ENCODE measurements around the gene SYNE1. TPM values are rescaled to one million over a fixed set of nuclear protein-coding genes. Genes with fewer than 3 reads are reported as not detected.
"Not testable (repeated sequence)": the region's sequence is repeated elsewhere in the genome, so short reads cannot be mapped to it uniquely, and the experiment has no call there.

Gene SYNE1
- total RNA-seq, 2 donors from 2014 or later: 26.0 to 46.7 TPM

- Mint-ChIP-seq H3K27me3 (peaks cover 13% of the 10 kb centered on the region), H3K4me3 (no peak overlapping the region), H3K9me3 (no peaks in the 10 kb centered on the region), H3K27ac (no peak overlapping the region), H3K36me3 (ENCODE audit: low read depth) (no peaks in the 10 kb centered on the region), H3K4me1 (no peaks in the 10 kb centered on the region)
- ATAC-seq (replicated peaks): no peak
These were observed 66.1 kb downstream of the SYNE1 start for GRCh38 chr6:152571089-152571488.

DNA sequence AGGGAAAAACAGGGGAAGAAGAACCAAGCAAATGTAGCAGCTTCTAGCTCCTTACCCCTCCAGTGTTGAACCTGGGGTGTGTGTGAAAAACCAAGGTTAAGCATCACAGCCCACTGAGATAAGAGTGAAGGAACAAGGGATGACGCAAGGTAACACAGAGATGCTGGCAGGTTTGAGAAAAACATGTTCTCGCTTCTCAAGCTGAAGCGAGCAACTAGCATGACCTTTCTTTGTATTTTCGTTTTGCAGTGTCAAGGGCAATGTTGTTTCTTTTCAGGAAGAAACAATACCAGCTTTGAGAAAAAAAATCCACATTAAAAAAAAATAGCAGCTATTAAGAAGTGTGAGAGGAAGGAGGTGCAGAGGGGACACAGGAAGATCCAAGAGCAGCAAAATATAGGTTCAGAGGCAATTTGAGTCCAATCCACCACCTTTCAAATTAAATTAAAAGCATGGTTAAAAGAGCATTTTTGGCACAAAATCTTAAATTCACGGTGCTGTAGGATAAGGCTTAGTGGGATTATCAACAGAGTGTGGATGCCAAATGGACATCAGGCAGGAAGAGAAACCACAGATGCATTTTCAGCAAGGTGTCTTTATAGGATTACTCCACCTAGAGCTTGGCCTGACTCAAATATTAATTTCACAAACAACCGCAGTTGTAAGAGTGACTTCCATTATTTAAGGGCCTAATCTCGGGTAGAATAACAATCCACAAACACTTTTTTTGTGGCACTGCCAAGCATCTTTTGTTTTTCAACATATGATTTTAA is 70.9 kb downstream of the SYNE1 start:
- H3K36me3 Mint-ChIP-seq (ENCODE audit: low read depth): no peaks in the 10 kb centered on the region
- no peaks in the 10 kb centered on the region for H3K4me1 Mint-ChIP-seq
- H3K27me3 Mint-ChIP-seq: peaks cover 4% of the 10 kb centered on the region
- no peak overlapping the region for H3K27ac Mint-ChIP-seq
- no peak for ATAC-seq (replicated peaks)
- H3K4me3 Mint-ChIP-seq: no peak overlapping the region
- H3K9me3 Mint-ChIP-seq: no peaks in the 10 kb centered on the region

- no peaks in the 10 kb centered on the region for H3K9me3 Mint-ChIP-seq
- H3K27me3 Mint-ChIP-seq: peaks cover 11% of the 10 kb centered on the region
- no peak overlapping the region for H3K4me3 Mint-ChIP-seq
- ATAC-seq (replicated peaks): no peak
- no peaks in the 10 kb centered on the region for H3K4me1 Mint-ChIP-seq
- no peak overlapping the region for H3K27ac Mint-ChIP-seq
- no peaks in the 10 kb centered on the region for H3K36me3 Mint-ChIP-seq (ENCODE audit: low read depth)
These were observed 74.0 kb downstream of the SYNE1 start for GRCh38 chr6:152563177-152563576.

DNA sequence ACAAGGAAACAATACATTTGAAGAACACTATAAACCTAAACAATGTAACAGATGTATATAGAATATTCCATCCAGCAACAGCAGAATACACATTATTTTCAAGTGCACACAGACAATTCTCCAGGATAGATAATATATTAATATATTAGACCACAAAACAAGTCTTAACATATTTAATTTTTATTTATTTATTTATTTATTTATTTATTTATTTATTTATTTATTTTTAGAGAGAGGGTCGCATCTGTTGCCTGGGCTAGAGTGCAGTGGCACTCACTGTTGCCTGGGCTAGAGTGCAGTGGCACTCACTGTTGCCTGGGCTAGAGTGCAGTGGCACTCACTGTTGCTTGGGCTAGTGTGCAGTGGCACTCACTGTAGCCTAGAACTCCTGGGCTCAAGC is 78.4 kb downstream of the SYNE1 start:
- H3K4me3 Mint-ChIP-seq; H3K36me3 Mint-ChIP-seq (ENCODE audit: low read depth); H3K4me1 Mint-ChIP-seq; H3K27ac Mint-ChIP-seq; ATAC-seq (replicated peaks); H3K9me3 Mint-ChIP-seq: not testable (repeated sequence)
- peaks cover 11% of the 10 kb centered on the region for H3K27me3 Mint-ChIP-seq

- Mint-ChIP-seq H3K27me3 (peaks cover 11% of the 10 kb centered on the region), H3K36me3 (ENCODE audit: low read depth) (no peaks in the 10 kb centered on the region), H3K9me3 (peaks cover 8% of the 10 kb centered on the region), H3K4me3 (no peak overlapping the region), H3K27ac (no peak overlapping the region), H3K4me1 (no peaks in the 10 kb centered on the region)
- no peak for ATAC-seq (replicated peaks)
These were observed 79.7 kb downstream of the SYNE1 start for GRCh38 chr6:152557502-152557901.

DNA sequence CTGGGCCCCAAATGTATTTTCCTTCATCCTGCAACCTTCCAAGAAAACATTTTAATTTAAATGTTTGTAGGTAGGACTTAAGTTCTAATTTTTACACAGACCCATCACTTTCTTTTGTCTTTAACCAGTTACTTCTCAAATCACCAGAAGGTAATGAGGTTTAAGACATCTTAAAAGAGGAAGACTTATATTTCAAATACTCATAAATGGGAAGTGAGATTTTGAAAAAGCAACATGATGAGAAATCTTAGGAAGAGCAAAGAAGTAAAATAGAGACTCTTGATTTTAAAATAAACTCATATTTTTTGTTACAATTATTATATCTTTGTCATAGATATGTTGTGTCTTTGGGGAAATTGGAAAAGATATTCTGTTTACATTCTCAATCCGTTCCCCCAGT is 82.3 kb downstream of the SYNE1 start:
- H3K36me3 Mint-ChIP-seq (ENCODE audit: low read depth): no peaks in the 10 kb centered on the region
- no peak for ATAC-seq (replicated peaks)
- no peaks in the 10 kb centered on the region for H3K4me1 Mint-ChIP-seq
- H3K27ac Mint-ChIP-seq: no peak overlapping the region
- peaks cover 14% of the 10 kb centered on the region for H3K27me3 Mint-ChIP-seq
- peaks cover 8% of the 10 kb centered on the region for H3K9me3 Mint-ChIP-seq
- H3K4me3 Mint-ChIP-seq: no peak overlapping the region

- no peak overlapping the region for H3K27ac Mint-ChIP-seq
- H3K27me3 Mint-ChIP-seq: peaks cover 6% of the 10 kb centered on the region
- H3K36me3 Mint-ChIP-seq (ENCODE audit: low read depth): no peaks in the 10 kb centered on the region
- H3K9me3 Mint-ChIP-seq: peaks cover 8% of the 10 kb centered on the region
- H3K4me3 Mint-ChIP-seq: no peak overlapping the region
- H3K4me1 Mint-ChIP-seq: no peaks in the 10 kb centered on the region
- peak; percentile 50 for ATAC-seq (replicated peaks)
These were observed 84.4 kb downstream of the SYNE1 start for GRCh38 chr6:152552616-152553209.

DNA sequence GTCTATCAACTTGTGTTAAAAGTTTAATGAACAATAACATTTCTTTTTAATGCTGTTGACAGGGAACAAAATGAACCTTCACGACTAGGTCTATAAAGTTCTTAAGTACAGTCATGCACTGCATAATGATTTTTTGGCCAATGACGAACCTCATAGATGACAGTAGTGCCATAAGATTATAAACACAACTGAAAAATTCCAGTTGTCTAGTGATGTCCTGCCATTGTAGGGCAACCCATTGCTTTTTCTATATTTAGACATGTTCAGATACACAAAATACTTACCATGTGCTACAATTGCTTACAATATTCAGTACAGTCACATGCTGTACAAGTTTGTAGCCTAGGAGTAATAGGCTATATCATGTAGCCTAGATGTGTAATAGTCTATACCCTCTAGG is 93.6 kb downstream of the SYNE1 start:
- H3K36me3 Mint-ChIP-seq (ENCODE audit: low read depth): no peaks in the 10 kb centered on the region
- H3K9me3 Mint-ChIP-seq: peaks cover 6% of the 10 kb centered on the region
- no peaks in the 10 kb centered on the region for H3K27me3 Mint-ChIP-seq
- H3K4me1 Mint-ChIP-seq: no peaks in the 10 kb centered on the region
- no peak overlapping the region for H3K4me3 Mint-ChIP-seq
- ATAC-seq (replicated peaks): no peak
- no peak overlapping the region for H3K27ac Mint-ChIP-seq

DNA sequence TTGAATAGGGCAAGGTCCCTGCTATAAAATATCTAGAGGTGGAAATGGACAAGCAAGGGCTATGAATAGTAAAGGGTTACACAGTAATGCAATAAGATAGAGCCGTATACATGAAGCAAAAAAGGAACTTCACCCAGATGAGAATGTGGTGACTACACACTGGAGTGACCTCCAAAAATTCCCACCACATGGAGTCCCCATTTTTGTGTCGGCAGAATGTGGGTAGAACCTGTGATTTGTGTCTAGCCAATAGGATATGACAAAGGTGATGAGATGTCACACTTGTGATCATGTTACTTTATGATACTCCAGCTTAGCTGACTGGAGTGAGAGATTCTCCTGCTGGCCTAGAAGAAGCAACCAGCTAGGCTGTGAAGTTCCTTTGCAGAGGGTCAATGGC is 96.8 kb downstream of the SYNE1 start:
- H3K4me3 Mint-ChIP-seq: no peak overlapping the region
- H3K36me3 Mint-ChIP-seq (ENCODE audit: low read depth): no peaks in the 10 kb centered on the region
- H3K9me3 Mint-ChIP-seq: no peaks in the 10 kb centered on the region
- H3K27me3 Mint-ChIP-seq: peaks cover 7% of the 10 kb centered on the region
- H3K27ac Mint-ChIP-seq: no peak overlapping the region
- ATAC-seq (replicated peaks): no peak
- H3K4me1 Mint-ChIP-seq: no peaks in the 10 kb centered on the region

DNA sequence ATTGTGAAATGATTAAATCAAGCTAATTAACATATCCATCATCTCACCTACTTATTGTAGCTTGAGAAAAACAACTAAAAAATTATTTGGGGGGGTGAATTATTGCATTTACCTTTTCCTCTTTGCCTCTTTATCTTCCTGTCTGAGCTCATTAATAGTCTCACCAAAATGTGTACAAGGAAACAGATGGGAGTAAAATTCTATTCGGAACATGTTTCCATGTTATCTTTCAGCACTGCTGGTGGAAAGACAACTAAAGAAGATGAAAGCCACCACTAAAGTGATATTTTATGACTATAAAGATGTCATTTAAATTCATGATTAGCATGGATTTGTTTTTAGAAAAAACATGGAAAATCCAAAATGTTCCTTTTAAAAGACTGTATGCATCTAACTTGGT is 102.6 kb downstream of the SYNE1 start:
- H3K27ac Mint-ChIP-seq: no peak overlapping the region
- H3K9me3 Mint-ChIP-seq: no peaks in the 10 kb centered on the region
- H3K4me3 Mint-ChIP-seq: no peak overlapping the region
- H3K27me3 Mint-ChIP-seq: peaks cover 21% of the 10 kb centered on the region
- H3K36me3 Mint-ChIP-seq (ENCODE audit: low read depth): no peaks in the 10 kb centered on the region
- no peak for ATAC-seq (replicated peaks)
- H3K4me1 Mint-ChIP-seq: no peaks in the 10 kb centered on the region

DNA sequence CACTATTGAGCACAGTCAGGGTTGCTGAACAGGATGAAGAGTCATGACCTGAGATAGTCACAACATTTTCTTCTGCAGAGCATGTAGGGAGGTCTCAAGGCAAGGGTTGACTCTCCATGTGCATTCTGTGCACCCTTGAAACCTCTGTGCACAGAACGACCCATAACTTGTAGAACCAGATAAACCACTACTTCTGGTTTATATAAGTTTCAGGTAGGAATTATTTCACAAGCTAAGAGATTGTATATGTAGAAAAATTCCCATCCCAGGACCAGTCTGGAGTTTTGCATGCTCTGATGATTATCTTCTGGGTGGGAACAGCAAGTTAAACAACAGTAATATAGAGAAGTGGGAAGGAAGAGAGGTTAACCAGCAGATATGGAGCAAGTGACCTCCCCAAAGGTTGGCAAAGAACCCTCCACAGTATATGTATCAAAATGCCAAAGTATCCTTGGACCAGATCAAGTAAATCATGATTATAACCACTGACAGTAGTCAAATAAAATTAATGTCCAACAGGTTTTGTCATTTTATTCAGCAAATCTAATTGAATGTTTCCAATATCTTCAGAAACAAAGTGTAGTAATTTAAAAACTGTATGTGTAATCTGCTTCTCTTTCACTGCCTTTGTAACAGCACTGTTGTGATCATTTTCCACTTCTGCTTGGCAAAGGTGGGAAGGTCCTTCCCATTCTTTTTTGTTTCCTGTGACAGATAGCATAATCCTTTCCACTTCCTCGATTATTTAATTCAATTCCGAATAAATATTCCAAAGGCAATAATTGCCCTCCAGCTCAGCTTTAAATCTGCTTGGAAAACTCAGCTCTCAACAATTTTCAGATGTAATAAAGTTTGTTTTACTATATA is 104.4 kb downstream of the SYNE1 start:
- H3K36me3 Mint-ChIP-seq (ENCODE audit: low read depth): no peaks in the 10 kb centered on the region
- H3K27me3 Mint-ChIP-seq: peaks cover 24% of the 10 kb centered on the region
- no peak overlapping the region for H3K4me3 Mint-ChIP-seq
- ATAC-seq (replicated peaks): no peak
- no peaks in the 10 kb centered on the region for H3K9me3 Mint-ChIP-seq
- no peaks in the 10 kb centered on the region for H3K4me1 Mint-ChIP-seq
- H3K27ac Mint-ChIP-seq: no peak overlapping the region

GRCh38 chr6:152531659-152532058 is 105.5 kb downstream of the SYNE1 start:
- Mint-ChIP-seq H3K9me3 (no peaks in the 10 kb centered on the region), H3K4me3 (no peak overlapping the region), H3K36me3 (ENCODE audit: low read depth) (no peaks in the 10 kb centered on the region), H3K27me3 (peaks cover 22% of the 10 kb centered on the region), H3K27ac (no peak overlapping the region), H3K4me1 (no peaks in the 10 kb centered on the region)
- no peak for ATAC-seq (replicated peaks)

DNA sequence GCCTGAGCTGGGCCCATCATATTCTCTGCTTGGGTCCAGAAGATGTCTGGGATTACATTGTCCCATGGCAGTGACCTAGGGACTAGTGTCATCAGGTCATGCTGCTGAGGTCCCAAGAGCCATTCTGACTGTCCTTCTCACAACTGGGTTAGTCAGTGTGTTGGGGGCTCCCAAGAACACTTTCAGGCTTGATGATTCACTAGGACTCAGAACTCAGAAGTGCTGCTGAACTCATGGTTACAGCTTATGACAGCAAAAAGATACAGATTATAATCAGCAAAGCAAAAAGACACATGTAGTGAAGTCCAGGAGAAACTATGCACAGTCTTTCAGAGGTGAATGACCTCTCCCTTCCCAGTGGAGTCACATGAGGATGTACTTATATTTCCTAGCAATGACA is 107.8 kb downstream of the SYNE1 start:
- H3K9me3 Mint-ChIP-seq: no peaks in the 10 kb centered on the region
- peaks cover 18% of the 10 kb centered on the region for H3K27me3 Mint-ChIP-seq
- no peaks in the 10 kb centered on the region for H3K4me1 Mint-ChIP-seq
- no peak overlapping the region for H3K27ac Mint-ChIP-seq
- no peaks in the 10 kb centered on the region for H3K36me3 Mint-ChIP-seq (ENCODE audit: low read depth)
- ATAC-seq (replicated peaks): peak; percentile 44
- H3K4me3 Mint-ChIP-seq: no peak overlapping the region

GRCh38 chr6:152514120-152514519 is 123.0 kb downstream of the SYNE1 start:
- not testable (repeated sequence) for H3K4me3 Mint-ChIP-seq; H3K9me3 Mint-ChIP-seq; H3K27me3 Mint-ChIP-seq; H3K36me3 Mint-ChIP-seq (ENCODE audit: low read depth); H3K4me1 Mint-ChIP-seq; H3K27ac Mint-ChIP-seq; ATAC-seq (replicated peaks)

GRCh38 chr6:152509916-152510315 is 127.2 kb downstream of the SYNE1 start:
- H3K36me3 Mint-ChIP-seq (ENCODE audit: low read depth): no peaks in the 10 kb centered on the region
- no peak for ATAC-seq (replicated peaks)
- H3K27ac Mint-ChIP-seq: no peak overlapping the region
- no peak overlapping the region for H3K4me3 Mint-ChIP-seq
- H3K4me1 Mint-ChIP-seq: no peaks in the 10 kb centered on the region
- H3K9me3 Mint-ChIP-seq: peaks cover 6% of the 10 kb centered on the region
- peaks cover 5% of the 10 kb centered on the region for H3K27me3 Mint-ChIP-seq

Data from activated T-helper 17 cell treated with anti-CD3 and anti-CD28 coated beads, Interleukin-2, amount 50 U/mL, for 72 hours (primary cell).